Neural crest cell (in vitro differentiated cells): Measurements from ENCODE around the gene MMP25. TPM values are rescaled to one million over a fixed set of nuclear protein-coding genes. Genes with fewer than 3 reads are reported as not detected.
"Not testable (repeated sequence)": the region's sequence is repeated elsewhere in the genome, so short reads cannot be mapped to it uniquely, and the experiment has no call there.

Source experiments
- DNase-seq: peaks from one replicate; pipeline ENCODE4 v3.0.0; 2021; ENCODE audit warnings: low read depth, mixed read lengths, low spot score
- H3K27ac Mint-ChIP-seq: one replicate; pipeline ENCODE4 v1.8.0; 2021; ENCODE audit warnings: mild to moderate bottlenecking, mixed read lengths; ENCODE audit not compliant: unreplicated experiment
- H3K27me3 Mint-ChIP-seq: 2 replicates; pipeline ENCODE4 v1.8.0; 2021; ENCODE audit warnings: low read depth, mild to moderate bottlenecking, mixed read lengths
- H3K36me3 Mint-ChIP-seq: 2 replicates; pipeline ENCODE4 v1.8.0; 2021; ENCODE audit warnings: low read depth, mild to moderate bottlenecking, mixed read lengths
- H3K4me1 Mint-ChIP-seq: 2 replicates; pipeline ENCODE4 v1.8.0; 2021; ENCODE audit warnings: mixed read lengths
- H3K4me3 Mint-ChIP-seq: one replicate; pipeline ENCODE4 v1.8.0; 2021; ENCODE audit warnings: mild to moderate bottlenecking, mixed read lengths
- H3K9me3 Mint-ChIP-seq: 2 replicates; pipeline ENCODE4 v1.8.0; 2021; ENCODE audit warnings: mixed read lengths
- CTCF ChIP-seq: fragments of 200-600 bp; sonication (generic); conservative IDR thresholded peaks from 2 replicates; pipeline ENCODE4 v1.5.0; 2021; ENCODE audit warnings: antibody characterized with exemption, mild to moderate bottlenecking
- total RNA-seq: library from RNA; stranded (reverse); gene quantifications from 2 replicates; pipeline ENCODE4 v1.2.1, GENCODE V29; 2021

MMP25 gene
- total RNA-seq, 1 donor from 2014 or later = 0.96 TPM

GRCh38 chr16:3076577-3076976 lies 30.2 kb downstream of the MMP25 start:
- Mint-ChIP-seq H3K36me3 (no peaks in the 10 kb centered on the region), H3K27me3 (peaks cover 41% of the 10 kb centered on the region), H3K4me1 (no peaks in the 10 kb centered on the region), H3K9me3 (no peaks in the 10 kb centered on the region), H3K27ac (no peak overlapping the region), H3K4me3 (no peak overlapping the region)
- no peak for TF ChIP-seq CTCF
- no peak for DNase-seq

- no peaks in the 10 kb centered on the region for H3K9me3 Mint-ChIP-seq
- no peak for DNase-seq
- H3K4me3 Mint-ChIP-seq = no peak overlapping the region
- H3K27ac Mint-ChIP-seq = no peak overlapping the region
- no peak for TF ChIP-seq CTCF
- H3K36me3 Mint-ChIP-seq = no peaks in the 10 kb centered on the region
- peaks cover 25% of the 10 kb centered on the region for H3K27me3 Mint-ChIP-seq
- H3K4me1 Mint-ChIP-seq = no peaks in the 10 kb centered on the region
Observed at GRCh38 chr16:3080024-3080423, 33.7 kb downstream of the MMP25 start.

GRCh38 chr16:3081957-3082356 lies 35.6 kb downstream of the MMP25 start:
- H3K4me1 Mint-ChIP-seq, H3K4me3 Mint-ChIP-seq, H3K36me3 Mint-ChIP-seq, H3K9me3 Mint-ChIP-seq, H3K27ac Mint-ChIP-seq, DNase-seq: not testable (repeated sequence)
- peaks cover 19% of the 10 kb centered on the region for H3K27me3 Mint-ChIP-seq

GRCh38 chr16:3083408-3083807 lies 37.0 kb downstream of the MMP25 start:
- Mint-ChIP-seq H3K4me1 (peaks cover 14% of the 10 kb centered on the region), H3K27me3 (peaks cover 12% of the 10 kb centered on the region)
- not testable (repeated sequence) for H3K27ac Mint-ChIP-seq, H3K36me3 Mint-ChIP-seq, H3K9me3 Mint-ChIP-seq, H3K4me3 Mint-ChIP-seq, DNase-seq

GRCh38 chr16:3084491-3084890 lies 38.1 kb downstream of the MMP25 start:
- Mint-ChIP-seq H3K27me3 (peaks cover 6% of the 10 kb centered on the region), H3K27ac (no peak overlapping the region), H3K36me3 (no peaks in the 10 kb centered on the region), H3K4me1 (peaks cover 18% of the 10 kb centered on the region), H3K9me3 (no peaks in the 10 kb centered on the region), H3K4me3 (no peak overlapping the region)
- TF ChIP-seq CTCF = no peak
- no peak for DNase-seq

- H3K4me1 Mint-ChIP-seq = peaks cover 18% of the 10 kb centered on the region
- H3K9me3 Mint-ChIP-seq = no peaks in the 10 kb centered on the region
- no peak for DNase-seq
- H3K36me3 Mint-ChIP-seq = no peaks in the 10 kb centered on the region
- no peak for TF ChIP-seq CTCF
- H3K4me3 Mint-ChIP-seq = no peak overlapping the region
- no peak overlapping the region for H3K27ac Mint-ChIP-seq
- H3K27me3 Mint-ChIP-seq = no peaks in the 10 kb centered on the region
Observed at GRCh38 chr16:3084969-3085670, 38.8 kb downstream of the MMP25 start.
